Measurements from ENCODE around the gene CCDC81. TPM values are rescaled to one million over a fixed set of nuclear protein-coding genes. Genes with fewer than 3 reads are reported as not detected.

The CCDC81 gene
- polyA plus RNA-seq, 3 donors, result 0.11 to 0.31 (median 0.24) TPM

DNA sequence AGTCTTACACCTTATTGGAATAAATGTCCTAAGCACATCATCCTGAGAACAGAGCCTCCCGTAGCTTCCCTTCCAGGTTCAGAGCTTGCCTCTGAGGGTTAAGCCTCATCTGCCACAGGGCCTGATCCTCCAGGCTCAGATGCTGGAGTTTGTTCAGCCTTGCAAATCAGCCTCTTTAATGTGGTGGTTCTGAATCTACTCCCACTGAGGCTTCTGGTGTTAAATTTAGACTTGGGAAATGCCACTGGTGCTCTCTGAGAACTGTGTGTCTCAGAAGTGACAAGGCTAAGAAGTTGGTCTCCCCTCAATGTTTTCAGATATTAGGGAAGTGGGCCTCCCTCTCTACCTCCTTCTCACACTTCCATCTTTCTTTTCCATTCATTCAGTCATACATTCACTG is 68.7 kb downstream of the CCDC81 start:
- H3K27me3 ChIP-seq (ENCODE audit: control insufficient read depth in 2 of 2, insufficient read depth in 2 of 2, low read length in 2 of 2), result no peaks in the 10 kb centered on the region
- no peak overlapping the region for H3K9ac ChIP-seq (ENCODE audit: insufficient read depth, low read length, poor library complexity, severe bottlenecking)
- intact Hi-C loops (cut with micrococcal nuclease), result no loop called here
- H3K36me3 Mint-ChIP-seq, result no peaks in the 10 kb centered on the region
- no peak overlapping the region for H3K4me3 Mint-ChIP-seq
- H3K27ac ChIP-seq (ENCODE audit: low read depth in 1 of 2, low read length in 2 of 2), result no peak overlapping the region
- H3K36me3 ChIP-seq (replicated peaks in 1 of 2; ENCODE audit: control insufficient read depth in 1 of 2, insufficient read depth in 2 of 2, low read length in 2 of 2), result no peaks in the 10 kb centered on the region
- no peaks in the 10 kb centered on the region for H3K4me1 ChIP-seq (ENCODE audit: control insufficient read depth in 1 of 2, insufficient read depth in 2 of 2, low read length in 2 of 2)
- H3K9me3 Mint-ChIP-seq, result no peaks in the 10 kb centered on the region
- no peak overlapping the region for H3K4me3 ChIP-seq (replicated peaks in 1 of 3; ENCODE audit: low read depth in 2 of 3, low read length in 3 of 3)
- TF ChIP-seq, protein P1, sequence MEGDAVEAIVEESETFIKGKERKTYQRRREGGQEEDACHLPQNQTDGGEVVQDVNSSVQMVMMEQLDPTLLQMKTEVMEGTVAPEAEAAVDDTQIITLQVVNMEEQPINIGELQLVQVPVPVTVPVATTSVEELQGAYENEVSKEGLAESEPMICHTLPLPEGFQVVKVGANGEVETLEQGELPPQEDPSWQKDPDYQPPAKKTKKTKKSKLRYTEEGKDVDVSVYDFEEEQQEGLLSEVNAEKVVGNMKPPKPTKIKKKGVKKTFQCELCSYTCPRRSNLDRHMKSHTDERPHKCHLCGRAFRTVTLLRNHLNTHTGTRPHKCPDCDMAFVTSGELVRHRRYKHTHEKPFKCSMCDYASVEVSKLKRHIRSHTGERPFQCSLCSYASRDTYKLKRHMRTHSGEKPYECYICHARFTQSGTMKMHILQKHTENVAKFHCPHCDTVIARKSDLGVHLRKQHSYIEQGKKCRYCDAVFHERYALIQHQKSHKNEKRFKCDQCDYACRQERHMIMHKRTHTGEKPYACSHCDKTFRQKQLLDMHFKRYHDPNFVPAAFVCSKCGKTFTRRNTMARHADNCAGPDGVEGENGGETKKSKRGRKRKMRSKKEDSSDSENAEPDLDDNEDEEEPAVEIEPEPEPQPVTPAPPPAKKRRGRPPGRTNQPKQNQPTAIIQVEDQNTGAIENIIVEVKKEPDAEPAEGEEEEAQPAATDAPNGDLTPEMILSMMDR (IDR thresholded peaks at IDR 0.05), result no peak
- no peaks in the 10 kb centered on the region for H3K4me1 Mint-ChIP-seq
- H4K20me1 ChIP-seq (ENCODE audit: insufficient read depth, low read length), result no peaks in the 10 kb centered on the region
- H3K27me3 Mint-ChIP-seq (ENCODE audit: low read depth in 3 of 3), result peaks cover 0 to 2% (median 0%) of the 10 kb centered on the region in 3 donors
- no peaks in the 10 kb centered on the region for H3K9me3 ChIP-seq (replicated peaks in 1 of 2; ENCODE audit: control insufficient read depth in 1 of 2, insufficient read depth in 1 of 2, low read length in 2 of 2)
- no peaks in the 10 kb centered on the region for H3K79me2 ChIP-seq (ENCODE audit: insufficient read depth, low read length)
- no peak overlapping the region for H3K27ac Mint-ChIP-seq
- no peak overlapping the region for H3K4me2 ChIP-seq (replicated peaks; ENCODE audit: extremely low read depth, low read length, poor library complexity, severe bottlenecking)
- no peak for DNase-seq
- no peak overlapping the region for H2AFZ ChIP-seq (ENCODE audit: insufficient read depth, low read depth, low read length, poor library complexity, severe bottlenecking)
- WGBS (ENCODE audit: insufficient coverage), result 80% methylated on average over 1 of the region's 1 CpG

DNA sequence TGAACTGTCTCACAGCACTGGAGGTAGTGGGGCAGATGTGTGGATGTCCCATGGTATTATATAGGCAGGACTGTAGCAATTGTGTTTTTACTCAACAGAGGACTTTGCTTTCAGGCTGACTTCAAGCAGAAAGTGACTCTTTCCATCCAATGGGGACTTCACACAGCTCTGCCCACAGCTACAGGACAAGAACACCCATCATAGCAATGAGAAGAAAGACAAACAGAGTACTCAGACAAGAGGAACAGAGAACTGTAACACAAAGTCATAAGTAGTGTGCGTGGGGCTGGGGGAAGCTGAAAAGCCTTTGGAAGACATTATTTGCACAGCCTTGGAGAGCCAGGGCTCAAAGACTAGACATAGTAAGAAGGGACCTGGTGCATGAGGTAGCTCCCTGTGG is 70.3 kb downstream of the CCDC81 start:
- Mint-ChIP-seq H3K4me1 (no peaks in the 10 kb centered on the region), H3K27ac (no peak overlapping the region), H3K36me3 (no peaks in the 10 kb centered on the region), H3K27me3 (ENCODE audit: low read depth in 3 of 3) (peaks cover 0 to 2% (median 0%) of the 10 kb centered on the region in 3 donors), H3K4me3 (no peak overlapping the region), H3K9me3 (no peaks in the 10 kb centered on the region)
- H3K9me3 ChIP-seq (replicated peaks in 1 of 2; ENCODE audit: control insufficient read depth in 1 of 2, insufficient read depth in 1 of 2, low read length in 2 of 2), result no peaks in the 10 kb centered on the region
- no peaks in the 10 kb centered on the region for H3K79me2 ChIP-seq (ENCODE audit: insufficient read depth, low read length)
- TF ChIP-seq, protein P1 (IDR thresholded peaks at IDR 0.05), result no peak
- DNase-seq, result no peak
- no peak overlapping the region for H3K9ac ChIP-seq (ENCODE audit: insufficient read depth, low read length, poor library complexity, severe bottlenecking)
- H3K4me2 ChIP-seq (replicated peaks; ENCODE audit: extremely low read depth, low read length, poor library complexity, severe bottlenecking), result no peak overlapping the region
- no peaks in the 10 kb centered on the region for H4K20me1 ChIP-seq (ENCODE audit: insufficient read depth, low read length)
- H3K36me3 ChIP-seq (replicated peaks in 1 of 2; ENCODE audit: control insufficient read depth in 1 of 2, insufficient read depth in 2 of 2, low read length in 2 of 2), result no peaks in the 10 kb centered on the region
- H3K27me3 ChIP-seq (ENCODE audit: control insufficient read depth in 2 of 2, insufficient read depth in 2 of 2, low read length in 2 of 2), result no peaks in the 10 kb centered on the region
- no peak overlapping the region for H2AFZ ChIP-seq (ENCODE audit: insufficient read depth, low read depth, low read length, poor library complexity, severe bottlenecking)
- no CpG with 5 or more reads among the region's 1 CpG for WGBS (ENCODE audit: insufficient coverage)
- no peaks in the 10 kb centered on the region for H3K4me1 ChIP-seq (ENCODE audit: control insufficient read depth in 1 of 2, insufficient read depth in 2 of 2, low read length in 2 of 2)
- H3K27ac ChIP-seq (ENCODE audit: low read depth in 1 of 2, low read length in 2 of 2), result no peak overlapping the region
- intact Hi-C loops (cut with micrococcal nuclease), result no loop called here
- no peak overlapping the region for H3K4me3 ChIP-seq (replicated peaks in 1 of 3; ENCODE audit: low read depth in 2 of 3, low read length in 3 of 3)
